IMR-90 (cell line): ENCODE data around the gene CCNC. TPM values are rescaled to one million over a fixed set of nuclear protein-coding genes. Genes with fewer than 3 reads are reported as not detected.

Source experiments
- ATAC-seq: fragments of 200-7000 bp; cut with Tn5 transposase; 2 replicates; pipeline ENCODE4 v1.9.1; 2020; ENCODE audit warnings: low read depth, mild to moderate bottlenecking, moderate library complexity
- BruUV-seq: library from RNA; stranded (reverse); fragments of 400-500 nt; replicated peaks from 2 replicates; lab custom pipeline; 2021; lab: Mats Ljungman, UMichigan
- CTCF ChIA-PET: fragments of 300-600 bp; formaldehyde crosslinking; extraction: SDS; loops from one replicate; lab custom pipeline; 2021; ENCODE audit warnings: antibody characterized with exemption; lab: Yijun Ruan, JAX
- POLR2A ChIA-PET: fragments of 300-600 bp; sonication (Branson Sonifier 250); formaldehyde crosslinking; loops from one replicate; lab custom pipeline; 2022; ENCODE audit warnings: antibody characterized with exemption; ENCODE audit not compliant: unreplicated experiment; lab: Charles Lee
- DNase-seq: peaks from one replicate; pipeline ENCODE4 v3.0.0; 2013
- H2AFZ ChIP-seq: replicated peaks from 2 replicates; pipeline ENCODE3; 2013; ENCODE audit warnings: low read length, mild to moderate bottlenecking; ENCODE audit not compliant: poor library complexity
- H2AK5ac ChIP-seq: 2 replicates; pipeline ENCODE4 v1.6.1; 2013; ENCODE audit warnings: low read depth, low read length, inconsistent platforms
- H2AK9ac ChIP-seq: replicated peaks from 2 replicates; pipeline ENCODE3; 2013; ENCODE audit warnings: mild to moderate bottlenecking, low read depth, low read length, moderate library complexity; ENCODE audit not compliant: poor library complexity
- H2BK120ac ChIP-seq: 2 replicates; pipeline ENCODE4 v1.6.1; 2013; ENCODE audit warnings: low read depth, low read length, inconsistent platforms
- H2BK15ac ChIP-seq: 3 replicates; pipeline ENCODE4 v1.6.1; 2013; ENCODE audit warnings: low read depth, low read length, inconsistent platforms
- H2BK20ac ChIP-seq: 2 replicates; pipeline ENCODE4 v1.6.1; 2013; ENCODE audit warnings: low read depth, mild to moderate bottlenecking, inconsistent platforms, low read length, moderate library complexity
- H2BK5ac ChIP-seq: 2 replicates; pipeline ENCODE4 v1.6.1; 2013; ENCODE audit warnings: mild to moderate bottlenecking, low read depth, low read length, inconsistent platforms; ENCODE audit not compliant: poor library complexity, severe bottlenecking
- H3K14ac ChIP-seq: replicated peaks from 2 replicates; pipeline ENCODE4 v1.6.1; 2013; ENCODE audit warnings: low read depth, low read length, inconsistent platforms
- H3K18ac ChIP-seq: 2 replicates; pipeline ENCODE4 v1.6.1; 2013; ENCODE audit warnings: low read depth, low read length, control low read depth
- H3K23ac ChIP-seq: 2 replicates; pipeline ENCODE4 v1.6.1; 2013; ENCODE audit warnings: low read depth, low read length, inconsistent platforms
- H3K27ac ChIP-seq: 2 replicates; pipeline ENCODE4 v1.5.1; 2013; ENCODE audit warnings: mild to moderate bottlenecking, control low read depth, low read length; ENCODE audit not compliant: insufficient read depth
- H3K27me3 ChIP-seq: 2 replicates; pipeline ENCODE4 v1.6.1; 2013; ENCODE audit warnings: low read length; ENCODE audit not compliant: control insufficient read depth, insufficient read depth
- H3K36me3 ChIP-seq: 2 replicates; pipeline ENCODE4 v1.6.1; 2013; ENCODE audit warnings: low read length, mixed read lengths; ENCODE audit not compliant: control insufficient read depth, insufficient read depth
- H3K4ac ChIP-seq: 2 replicates; pipeline ENCODE4 v1.6.1; 2013; ENCODE audit warnings: low read depth, low read length, inconsistent platforms
- H3K4me1 ChIP-seq: 2 replicates; pipeline ENCODE4 v1.6.1; 2013; ENCODE audit warnings: low read length, mixed read lengths; ENCODE audit not compliant: control insufficient read depth, insufficient read depth
- H3K4me2 ChIP-seq: 2 replicates; pipeline ENCODE4 v1.6.1; 2013; ENCODE audit warnings: low read depth, mild to moderate bottlenecking, control low read depth, low read length, moderate library complexity
- H3K4me3 ChIP-seq: 2 replicates; pipeline ENCODE4 v1.5.1; 2013; ENCODE audit warnings: low read depth, mild to moderate bottlenecking, control low read depth, low read length, moderate library complexity; ENCODE audit not compliant: insufficient read depth
- H3K56ac ChIP-seq: 2 replicates; pipeline ENCODE4 v1.6.1; 2013; ENCODE audit warnings: low read length, inconsistent platforms; ENCODE audit not compliant: insufficient read depth; ENCODE audit errors: extremely low read depth
- H3K79me1 ChIP-seq, 2 experiments: 2 replicates each; pipeline ENCODE4 v1.6.1; 2013; ENCODE audit warnings: low read length in 2 of 2, inconsistent platforms in 1 of 2, low read depth in 1 of 2
- H3K9ac ChIP-seq: 2 replicates; pipeline ENCODE4 v1.6.1; 2013; ENCODE audit warnings: low read depth, low read length, control low read depth
- H3K9me1 ChIP-seq: 2 replicates; pipeline ENCODE4 v1.6.1; 2013; ENCODE audit warnings: low read length, inconsistent platforms; ENCODE audit not compliant: insufficient read depth
- H3K9me3 ChIP-seq: 2 replicates; pipeline ENCODE4 v1.6.1; 2013; ENCODE audit warnings: low read length; ENCODE audit not compliant: control insufficient read depth, insufficient read depth
- H4K20me1 ChIP-seq: 2 replicates; pipeline ENCODE4 v1.6.1; 2013; ENCODE audit warnings: low read length, inconsistent platforms; ENCODE audit not compliant: insufficient read depth
- H4K5ac ChIP-seq: 2 replicates; pipeline ENCODE4 v1.6.1; 2013; ENCODE audit warnings: mild to moderate bottlenecking, low read depth, low read length, control low read depth
- H4K8ac ChIP-seq, 2 experiments: 2 replicates each; pipeline ENCODE4 v1.6.1; 2013; ENCODE audit warnings: low read depth in 2 of 2, low read length in 2 of 2, control low read depth in 1 of 2, inconsistent platforms in 1 of 2
- H4K91ac ChIP-seq: 2 replicates; pipeline ENCODE4 v1.6.1; 2013; ENCODE audit warnings: low read depth, low read length, inconsistent platforms; ENCODE audit not compliant: insufficient read depth
- CHD1 ChIP-seq: IDR thresholded peaks from 2 replicates; pipeline ENCODE4 v1.6.1; 2012; ENCODE audit warnings: low read depth, low read length, improper control_type of control experiment
- FOS ChIP-seq: fragments of 150-350 bp; IDR thresholded peaks from 2 replicates; pipeline ENCODE4 v1.6.1; 2016; ENCODE audit warnings: low read depth, low read length
- MAZ ChIP-seq: IDR thresholded peaks from 2 replicates; pipeline ENCODE4 v1.6.1; 2012; ENCODE audit warnings: low read depth, mild to moderate bottlenecking, low read length, improper control_type of control experiment, moderate library complexity, borderline replicate concordance
- MXI1 ChIP-seq: IDR thresholded peaks from 2 replicates; pipeline ENCODE4 v1.6.1; 2012; ENCODE audit warnings: low read depth, mild to moderate bottlenecking, low read length, moderate library complexity, borderline replicate concordance
- POLR2A ChIP-seq: IDR thresholded peaks from 2 replicates; pipeline ENCODE4 v1.6.1; 2012; ENCODE audit warnings: mild to moderate bottlenecking, low read depth, low read length
- RAD21 ChIP-seq: IDR thresholded peaks from 2 replicates; pipeline ENCODE4 v1.6.1; 2012; ENCODE audit warnings: low read length, improper control_type of control experiment
- SMC3 ChIP-seq: fragments of 150-350 bp; IDR thresholded peaks from 2 replicates; pipeline ENCODE4 v1.6.1; 2016; ENCODE audit warnings: low read depth, mild to moderate bottlenecking, antibody characterized with exemption, low read length, moderate library complexity
- WGBS, 2 experiments: methylation state at CpG; one replicate each; pipeline versions ENCODE4 v1.1.5 to v1.1.7; 2013; ENCODE audit warnings: missing lambda C conversion rate in 2 of 2; ENCODE audit not compliant: insufficient read length in 1 of 2; ENCODE audit errors: extremely low coverage in 2 of 2; 5-methylcytosine and 5-hydroxymethylcytosine counted together
- dilution Hi-C: fragments of 300-500 bp; cut with HindIII; formaldehyde crosslinking; loops from one replicate; pipeline ENCODE4 v1.14.3; 2018; ENCODE audit warnings: low sequenced_read_pairs; ENCODE audit not compliant: unreplicated experiment
- in situ Hi-C: fragments of 300-500 bp; cut with MboI; formaldehyde crosslinking; loops from 3 replicates; pipeline ENCODE4 v1.14.3; 2019; ENCODE audit warnings: low sequenced_read_pairs, inconsistent platforms, mixed read lengths
- intact Hi-C: fragments of 100-400 bp; cut with micrococcal nuclease; formaldehyde crosslinking; loops from 2 replicates; pipeline ENCODE4 v1.10.0; 2022
- polyA plus RNA-seq, 3 experiments: library from polyadenylated mRNA; depleted of rRNA; stranded (reverse); fragments of >200 nt; gene quantifications; 2 replicates each; pipeline ENCODE4 v1.2.3, GENCODE V29; 2012; ENCODE audit warnings: low replicate concordance in 1 of 3
- total RNA-seq: library from RNA; depleted of rRNA; stranded (reverse); fragments of >200 nt; gene quantifications from 2 replicates; pipeline ENCODE4 v1.2.3, GENCODE V29; 2012

The CCNC gene
- total and polyA plus RNA-seq, 2 of the 4 experiments (the other 2 are of a cell fraction), result 30.1 to 95.7 TPM

- TF ChIP-seq MAZ (peak; percentile 48; the same call in 1 of the 2 replicates), FOS (no peak), SMC3 (peak; percentile 37)
Measured at GRCh38 chr6:99520855-99521632, 47.4 kb downstream of the CCNC start (continued).

- peaks cover 4 to 27% of the 10 kb centered on the region in 2 experiments; a peak in 2 of 4 replicates for H3K79me1 ChIP-seq
- H3K14ac ChIP-seq, result no peak overlapping the region
- no peak overlapping the region for H3K18ac ChIP-seq
- in situ Hi-C loops, result no loop called here
- H3K4me3 ChIP-seq, result no peak overlapping the region
- H3K4me2 ChIP-seq, result no peak overlapping the region
- H2BK120ac ChIP-seq, result no peak overlapping the region
- no peak overlapping the region for H2BK15ac ChIP-seq
- dilution Hi-C loops, result no loop called here
- no CpG with 5 or more reads among the region's 1 CpG for WGBS, 2 experiments
- H4K20me1 ChIP-seq, result no peaks in the 10 kb centered on the region
- ATAC-seq, result no peak
- CTCF ChIA-PET, result no interaction called here
- H3K27me3 ChIP-seq, result no peaks in the 10 kb centered on the region
- DNase-seq, result no peak
- H3K23ac ChIP-seq, result no peak overlapping the region
- no peak overlapping the region for H4K8ac ChIP-seq
- no peaks in the 10 kb centered on the region for H3K9me3 ChIP-seq
- H3K36me3 ChIP-seq, result no peaks in the 10 kb centered on the region
- no peak overlapping the region for H3K27ac ChIP-seq
- no peak overlapping the region for H3K9ac ChIP-seq
- intact Hi-C loops, result no loop called here
- H2AK9ac ChIP-seq, result no peak overlapping the region
- H2AFZ ChIP-seq, result no peak overlapping the region
- H3K4me1 ChIP-seq, result peaks cover 2% of the 10 kb centered on the region; the same call in 1 of the 2 replicates
- no peak overlapping the region for H3K4ac ChIP-seq
- no TSS peak for BruUV-seq
- no peak overlapping the region for H2AK5ac ChIP-seq
- H2BK20ac ChIP-seq, result no peak overlapping the region
- TF ChIP-seq CHD1 (no peak), MXI1 (no peak), POLR2A (no peak), RAD21 (no peak)
- H4K91ac ChIP-seq, result no peak overlapping the region
- no peak overlapping the region for H2BK5ac ChIP-seq
- no peak overlapping the region for H4K5ac ChIP-seq
- no peaks in the 10 kb centered on the region for H3K9me1 ChIP-seq
- no peak overlapping the region for H3K56ac ChIP-seq
- POLR2A ChIA-PET, result no interaction called here
Measured at GRCh38 chr6:99519446-99519845, 49.0 kb downstream of the CCNC start.
